AG09319 (cell line): Measurements from ENCODE around the gene LCE3A.
"Not testable (repeated sequence)": the region's sequence is repeated elsewhere in the genome, so short reads cannot be mapped to it uniquely, and the experiment has no call there.

ENCODE experiments used
- DNase-seq: peaks from one replicate; pipeline ENCODE4 v3.0.0-alpha.2; 2010; ENCODE audit warnings: low read depth; ENCODE audit errors: extremely low read depth
- CTCF ChIP-seq: IDR thresholded peaks from 2 replicates; pipeline ENCODE4 v1.5.1; 2011; ENCODE audit warnings: low read depth, mild to moderate bottlenecking, inconsistent platforms, low read length, moderate library complexity

LCE3A gene

GRCh38 chr1:152621993-152622392 is 910 bp downstream of the LCE3A start:
- no peak for DNase-seq
- TF ChIP-seq CTCF, result no peak

- no peak for TF ChIP-seq CTCF
- DNase-seq, result no peak
These were observed 9.4 kb downstream of the LCE3A start, which contains the start of gene LCE3B for GRCh38 chr1:152613511-152613910. Gene LCE3B, plus strand, starts transcription at chr1:152613811. Its CDS starts 0 bp downstream, at chr1:152613811.

- no peak for DNase-seq
- TF ChIP-seq CTCF, result no peak
These were observed 23.0 kb downstream of the LCE3A start, which contains the start of gene LCE3C for GRCh38 chr1:152599934-152600333. Gene LCE3C, plus strand, starts transcription at chr1:152600234. Its CDS starts 498 bp downstream, at chr1:152600732.

GRCh38 chr1:152596986-152597385 is 25.9 kb downstream of the LCE3A start:
- no peak for TF ChIP-seq CTCF
- no peak for DNase-seq

GRCh38 chr1:152585586-152585985 is 37.3 kb downstream of the LCE3A start:
- DNase-seq, result no peak
- TF ChIP-seq CTCF, result no peak

GRCh38 chr1:152582647-152583046 is 40.3 kb downstream of the LCE3A start:
- no peak for TF ChIP-seq CTCF
- DNase-seq, result no peak

GRCh38 chr1:152580433-152580832 is 42.5 kb downstream of the LCE3A start, which contains the start of gene LCE3D:
Gene LCE3D, minus strand, starts transcription at chr1:152580516. Its CDS starts 580 bp downstream, at chr1:152579936.
- no peak for TF ChIP-seq CTCF
- DNase-seq, result no peak

- not testable (repeated sequence) for DNase-seq
These were observed 43.4 kb downstream of the LCE3A start for GRCh38 chr1:152579526-152579925.
